Measurements from ENCODE around the gene EIF4G3.
"Not testable (repeated sequence)": the region's sequence is repeated elsewhere in the genome, so short reads cannot be mapped to it uniquely, and the experiment has no call there.

EIF4G3 gene

GRCh38 chr1:21192871-21193270, 16.2 kb upstream of the EIF4G3 start:
- H4K20me1 ChIP-seq (ENCODE audit: insufficient read depth, low read length): no peaks in the 10 kb centered on the region
- no peaks in the 10 kb centered on the region for H3F3A ChIP-seq (ENCODE audit: insufficient read depth, low read length)
- no peak overlapping the region for H3K4me2 ChIP-seq (ENCODE audit: low read length)
- H3K27me3 ChIP-seq (ENCODE audit: insufficient read depth, low read length): no peaks in the 10 kb centered on the region; the same call in 1 of the 2 replicates
- H3K9ac ChIP-seq (ENCODE audit: low read length): no peak overlapping the region
- H3K4me1 ChIP-seq (ENCODE audit: insufficient read depth, low read length, severe bottlenecking): no peaks in the 10 kb centered on the region
- no peak overlapping the region for H3K4me3 ChIP-seq (ENCODE audit: low read depth, low read length, poor library complexity, severe bottlenecking)
- no peaks in the 10 kb centered on the region for H3K9me3 ChIP-seq (ENCODE audit: low read length)
- TF ChIP-seq EZH2 (IDR thresholded peaks at IDR 0.05; ENCODE audit: borderline replicate concordance, low read length) (no peak), CTCF (IDR thresholded peaks at IDR 0.05; ENCODE audit: low read length) (no peak)
- H3K9me2 ChIP-seq (ENCODE audit: low read depth, low read length): no peaks in the 10 kb centered on the region
- H2AFZ ChIP-seq (ENCODE audit: low read length): no peak overlapping the region
- no peak overlapping the region for H3K27ac ChIP-seq (ENCODE audit: low read depth, low read length, poor library complexity, severe bottlenecking)
- no peaks in the 10 kb centered on the region for H3K36me3 ChIP-seq (ENCODE audit: insufficient read depth, low read length)
- H3K79me2 ChIP-seq (ENCODE audit: insufficient read depth, low read length): no peaks in the 10 kb centered on the region

GRCh38 chr1:21192284-21192683, 15.6 kb upstream of the EIF4G3 start:
- TF ChIP-seq CTCF (IDR thresholded peaks at IDR 0.05; ENCODE audit: low read length) (no peak), EZH2 (IDR thresholded peaks at IDR 0.05; ENCODE audit: borderline replicate concordance, low read length) (no peak)
- no peak overlapping the region for H3K4me2 ChIP-seq (ENCODE audit: low read length)

GRCh38 chr1:21190771-21191170, 14.1 kb upstream of the EIF4G3 start:
- H3K9me3 ChIP-seq (ENCODE audit: low read length); H3K27me3 ChIP-seq (ENCODE audit: insufficient read depth, low read length); H3K36me3 ChIP-seq (ENCODE audit: insufficient read depth, low read length); H3K4me1 ChIP-seq (ENCODE audit: insufficient read depth, low read length, severe bottlenecking); H3K79me2 ChIP-seq (ENCODE audit: insufficient read depth, low read length); H3K4me3 ChIP-seq (ENCODE audit: low read depth, low read length, poor library complexity, severe bottlenecking); H3K4me2 ChIP-seq (ENCODE audit: low read length); H3K9me2 ChIP-seq (ENCODE audit: low read depth, low read length); H3F3A ChIP-seq (ENCODE audit: insufficient read depth, low read length); H4K20me1 ChIP-seq (ENCODE audit: insufficient read depth, low read length); H2AFZ ChIP-seq (ENCODE audit: low read length); H3K9ac ChIP-seq (ENCODE audit: low read length); H3K27ac ChIP-seq (ENCODE audit: low read depth, low read length, poor library complexity, severe bottlenecking): not testable (repeated sequence)

More at GRCh38 chr1:21192284-21192683, 15.6 kb upstream of the EIF4G3 start:
- Histone ChIP-seq H3K27ac (ENCODE audit: low read depth, low read length, poor library complexity, severe bottlenecking) (no peak overlapping the region), H2AFZ (ENCODE audit: low read length) (no peak overlapping the region), H3F3A (ENCODE audit: insufficient read depth, low read length) (no peaks in the 10 kb centered on the region), H3K27me3 (ENCODE audit: insufficient read depth, low read length) (no peaks in the 10 kb centered on the region; the same call in 1 of the 2 replicates), H3K36me3 (ENCODE audit: insufficient read depth, low read length) (no peaks in the 10 kb centered on the region), H3K9me3 (ENCODE audit: low read length) (no peaks in the 10 kb centered on the region), H3K79me2 (ENCODE audit: insufficient read depth, low read length) (no peaks in the 10 kb centered on the region), H3K9me2 (ENCODE audit: low read depth, low read length) (no peaks in the 10 kb centered on the region), H3K4me3 (ENCODE audit: low read depth, low read length, poor library complexity, severe bottlenecking) (no peak overlapping the region), H3K9ac (ENCODE audit: low read length) (no peak overlapping the region), H3K4me1 (ENCODE audit: insufficient read depth, low read length, severe bottlenecking) (no peaks in the 10 kb centered on the region), H4K20me1 (ENCODE audit: insufficient read depth, low read length) (no peaks in the 10 kb centered on the region)

- H3K4me1 ChIP-seq (ENCODE audit: insufficient read depth, low read length, severe bottlenecking): no peaks in the 10 kb centered on the region
- H2AFZ ChIP-seq (ENCODE audit: low read length): no peak overlapping the region
- H3K9ac ChIP-seq (ENCODE audit: low read length): no peak overlapping the region
- no peaks in the 10 kb centered on the region for H4K20me1 ChIP-seq (ENCODE audit: insufficient read depth, low read length)
- H3K27ac ChIP-seq (ENCODE audit: low read depth, low read length, poor library complexity, severe bottlenecking): no peak overlapping the region
- no peak overlapping the region for H3K4me2 ChIP-seq (ENCODE audit: low read length)
- H3K9me3 ChIP-seq (ENCODE audit: low read length): no peaks in the 10 kb centered on the region
- H3K36me3 ChIP-seq (ENCODE audit: insufficient read depth, low read length): no peaks in the 10 kb centered on the region
- no peaks in the 10 kb centered on the region for H3F3A ChIP-seq (ENCODE audit: insufficient read depth, low read length)
- no peak overlapping the region for H3K4me3 ChIP-seq (ENCODE audit: low read depth, low read length, poor library complexity, severe bottlenecking)
- no peaks in the 10 kb centered on the region; the same call in 1 of the 2 replicates for H3K27me3 ChIP-seq (ENCODE audit: insufficient read depth, low read length)
- no peaks in the 10 kb centered on the region for H3K79me2 ChIP-seq (ENCODE audit: insufficient read depth, low read length)
- no peak for TF ChIP-seq EZH2 (IDR thresholded peaks at IDR 0.05; ENCODE audit: borderline replicate concordance, low read length)
- no peak for TF ChIP-seq CTCF (IDR thresholded peaks at IDR 0.05; ENCODE audit: low read length)
- no peaks in the 10 kb centered on the region for H3K9me2 ChIP-seq (ENCODE audit: low read depth, low read length)
These were observed 13.3 kb upstream of the EIF4G3 start for GRCh38 chr1:21189906-21190500.

Measured in OCI-LY1 (cell line).